GM18520 (cell line): ENCODE results near the gene CCT7.

Experiments used
- ATAC-seq: cut with Tn5 transposase; IDR thresholded peaks from one replicate; pipeline ENCODE4 v1.9.1; 2021; ENCODE audit not compliant: unreplicated experiment

Gene CCT7

GRCh38 chr2:73266061-73266901, 32.2 kb downstream of the CCT7 start:
- ATAC-seq = no peak

GRCh38 chr2:73267008-73267407, 32.9 kb downstream of the CCT7 start:
- ATAC-seq = no peak

- no peak for ATAC-seq
Measured at GRCh38 chr2:73268366-73268829, 34.3 kb downstream of the CCT7 start.

GRCh38 chr2:73268830-73269685, 35.0 kb downstream of the CCT7 start:
- ATAC-seq = peak; percentile 65

GRCh38 chr2:73269686-73270465, 35.8 kb downstream of the CCT7 start:
- ATAC-seq = peak; percentile 13

GRCh38 chr2:73272270-73272669, 38.2 kb downstream of the CCT7 start:
- no peak for ATAC-seq

GRCh38 chr2:73279852-73280251, 45.7 kb downstream of the CCT7 start:
- no peak for ATAC-seq

- ATAC-seq = no peak
Measured at GRCh38 chr2:73281244-73281643, 47.1 kb downstream of the CCT7 start.

- no peak for ATAC-seq
Measured at GRCh38 chr2:73282924-73283544, 48.9 kb downstream of the CCT7 start.

GRCh38 chr2:73283545-73284295, 49.6 kb downstream of the CCT7 start:
- no peak for ATAC-seq

GRCh38 chr2:73284296-73285158, 50.4 kb downstream of the CCT7 start, which contains the start of gene FBXO41:
FBXO41 (minus strand) TSS chr2:73284478; CDS start chr2:73269630, 14,848 bp downstream.
- ATAC-seq = peak; percentile 39

- ATAC-seq = peak; percentile 30
Measured at GRCh38 chr2:73285159-73285739, 51.1 kb downstream of the CCT7 start.

GRCh38 chr2:73286134-73286655, 52.1 kb downstream of the CCT7 start:
- ATAC-seq = no peak

GRCh38 chr2:73289304-73289703, 55.2 kb downstream of the CCT7 start:
- ATAC-seq = no peak

- no peak for ATAC-seq
Measured at GRCh38 chr2:73290049-73290839, 56.1 kb downstream of the CCT7 start.

GRCh38 chr2:73291093-73291460, 57.0 kb downstream of the CCT7 start:
- no peak for ATAC-seq

GRCh38 chr2:73291461-73292315, 57.6 kb downstream of the CCT7 start:
- ATAC-seq = no peak
